GM19023 (cell line): ENCODE results near the gene SENP8.

Source experiments
- ATAC-seq: cut with Tn5 transposase; IDR thresholded peaks from one replicate; pipeline ENCODE4 v1.9.1; 2021; ENCODE audit warnings: mild to moderate bottlenecking, moderate library complexity; ENCODE audit not compliant: unreplicated experiment

The SENP8 gene

DNA sequence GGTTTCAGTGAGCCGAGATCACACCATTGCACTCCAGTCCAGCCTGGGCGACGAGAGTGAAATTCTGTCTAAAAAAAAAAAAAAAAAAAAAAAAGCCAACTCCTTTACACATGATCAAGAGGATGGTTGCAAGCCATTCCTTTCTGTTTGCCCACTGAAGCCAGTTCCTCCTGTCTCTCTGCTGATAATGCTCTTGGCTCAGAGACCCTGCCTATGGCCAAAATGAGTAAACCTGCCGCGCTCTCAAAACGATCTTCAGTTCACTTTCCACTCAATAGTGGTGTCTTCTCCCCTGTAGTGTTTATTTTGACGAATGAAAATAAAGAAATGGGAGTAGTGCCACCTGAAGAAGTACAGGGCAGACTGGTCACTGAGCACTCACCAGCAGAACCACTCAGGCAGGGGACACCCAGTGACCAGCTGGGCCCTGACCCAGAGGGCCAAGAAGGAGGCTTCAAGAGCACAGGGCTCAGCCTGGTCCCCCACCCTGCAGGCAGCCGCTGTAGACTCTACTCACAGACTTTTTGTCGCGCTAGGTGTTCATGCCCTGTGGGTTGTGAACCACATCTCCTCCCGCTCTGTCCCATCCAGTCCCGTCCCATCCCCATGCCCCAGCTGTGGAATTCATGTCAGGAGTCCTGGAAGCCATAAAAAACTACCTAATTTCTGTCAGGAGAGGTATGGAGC lies 55.8 kb downstream of the SENP8 start:
- ATAC-seq = no peak

DNA sequence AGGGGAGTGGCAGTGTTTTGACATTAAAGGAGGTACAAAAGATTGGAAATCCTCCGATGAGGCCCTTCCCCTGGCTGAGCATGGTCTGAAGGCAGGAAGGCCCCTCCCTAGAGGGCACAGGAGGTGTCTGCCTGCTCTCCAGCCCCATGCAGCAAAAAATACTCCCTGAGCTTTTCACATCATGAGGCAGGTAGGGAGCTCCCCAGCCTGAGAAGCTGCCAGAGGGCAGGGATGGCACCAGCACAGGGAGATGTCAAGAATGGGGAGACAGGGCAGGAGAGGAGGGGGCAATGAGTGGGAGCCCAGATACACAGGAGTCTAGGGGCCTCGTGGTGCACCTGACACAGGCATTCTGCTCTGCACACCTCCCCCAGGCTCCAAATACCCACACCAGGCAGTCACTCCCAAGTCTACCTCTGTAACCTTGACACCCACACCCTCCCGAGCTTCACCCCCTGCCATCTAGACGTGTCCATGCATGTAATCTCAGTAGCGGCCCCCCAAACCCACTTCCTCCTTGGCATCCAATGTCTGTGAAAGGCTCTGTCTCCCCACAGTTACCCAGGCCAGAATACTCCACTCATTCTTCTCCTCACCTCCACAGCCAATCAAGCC lies 56.5 kb downstream of the SENP8 start:
- ATAC-seq = no peak

DNA sequence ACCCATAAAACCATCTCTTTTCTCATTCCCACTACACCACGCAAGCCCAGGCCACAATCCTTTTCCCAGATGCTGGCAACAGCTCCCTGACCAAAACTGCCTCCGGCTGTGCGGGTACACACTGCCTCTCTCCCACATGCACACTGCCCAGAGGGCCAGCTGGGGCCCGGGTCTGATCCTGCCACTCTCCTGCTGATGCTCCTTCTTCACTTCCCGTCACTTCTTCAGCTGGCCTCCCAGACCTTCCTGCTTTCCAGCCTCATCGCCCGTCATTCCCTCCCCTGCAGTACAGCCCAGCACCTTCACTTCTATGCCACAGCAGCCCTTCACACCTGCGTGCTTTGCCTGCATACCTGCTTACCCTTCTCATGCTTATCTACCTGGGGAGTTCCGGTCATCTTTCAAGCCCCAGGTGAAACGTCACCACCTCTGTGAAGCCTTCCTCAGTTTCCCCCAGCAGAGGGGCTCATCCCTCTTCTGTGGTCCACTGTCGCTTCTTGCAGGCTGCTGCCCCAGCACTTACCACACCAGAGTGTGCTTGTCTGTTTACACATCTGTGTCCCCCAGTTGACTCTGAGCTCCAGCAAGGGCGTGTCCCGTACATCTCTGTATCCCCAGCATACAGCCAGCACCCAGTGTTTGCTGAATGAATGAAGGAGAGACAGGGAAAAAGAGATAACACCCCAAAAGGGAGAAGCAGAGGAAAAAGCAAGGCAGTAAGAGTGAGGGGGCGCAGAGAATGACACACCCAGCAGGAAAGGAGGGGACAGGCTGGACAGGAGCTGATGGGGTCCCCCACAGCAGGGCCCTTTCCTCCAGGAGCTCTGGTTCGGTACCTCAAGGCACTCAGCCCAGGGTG lies 57.2 kb downstream of the SENP8 start:
- ATAC-seq = no peak

DNA sequence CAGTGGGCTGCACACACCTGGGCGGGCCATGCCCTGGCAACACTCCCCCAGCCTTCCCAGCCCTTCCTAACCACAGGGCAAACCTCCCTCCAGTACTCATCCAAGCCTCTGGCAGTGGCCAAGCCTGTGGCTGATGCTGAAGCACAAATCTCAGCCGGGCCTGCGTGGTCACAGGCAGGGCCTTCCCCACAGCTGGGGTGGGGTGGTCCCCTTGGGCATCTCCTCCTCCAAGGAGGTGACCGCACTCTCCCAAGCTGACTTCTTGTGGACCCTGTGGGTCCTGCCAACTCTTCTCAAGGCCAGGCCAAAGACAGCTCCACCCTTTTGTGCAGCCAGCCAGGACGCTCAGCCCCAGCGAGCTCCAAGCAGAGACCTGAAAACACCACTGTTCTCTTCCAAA lies 58.0 kb downstream of the SENP8 start:
- ATAC-seq = no peak

DNA sequence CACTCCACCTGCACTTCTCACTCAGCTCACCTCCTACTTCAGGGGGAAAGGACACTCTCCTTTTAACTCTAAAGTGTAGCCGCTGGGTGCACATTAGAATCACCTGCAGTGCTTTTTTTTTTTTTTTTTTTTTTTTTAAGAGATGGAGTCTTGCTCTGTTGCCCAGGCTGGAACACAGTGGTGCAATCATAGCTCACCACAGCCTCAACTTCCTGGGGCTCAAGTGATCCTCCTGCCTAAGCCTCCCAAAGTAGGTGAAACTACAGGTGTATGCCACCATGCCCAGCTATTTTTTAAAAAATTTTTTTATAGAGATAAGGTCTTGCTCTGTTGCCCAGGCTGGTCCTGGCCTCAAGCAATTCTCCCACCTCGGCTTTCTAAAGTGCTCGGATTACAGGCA lies 58.5 kb downstream of the SENP8 start:
- ATAC-seq = no peak

DNA sequence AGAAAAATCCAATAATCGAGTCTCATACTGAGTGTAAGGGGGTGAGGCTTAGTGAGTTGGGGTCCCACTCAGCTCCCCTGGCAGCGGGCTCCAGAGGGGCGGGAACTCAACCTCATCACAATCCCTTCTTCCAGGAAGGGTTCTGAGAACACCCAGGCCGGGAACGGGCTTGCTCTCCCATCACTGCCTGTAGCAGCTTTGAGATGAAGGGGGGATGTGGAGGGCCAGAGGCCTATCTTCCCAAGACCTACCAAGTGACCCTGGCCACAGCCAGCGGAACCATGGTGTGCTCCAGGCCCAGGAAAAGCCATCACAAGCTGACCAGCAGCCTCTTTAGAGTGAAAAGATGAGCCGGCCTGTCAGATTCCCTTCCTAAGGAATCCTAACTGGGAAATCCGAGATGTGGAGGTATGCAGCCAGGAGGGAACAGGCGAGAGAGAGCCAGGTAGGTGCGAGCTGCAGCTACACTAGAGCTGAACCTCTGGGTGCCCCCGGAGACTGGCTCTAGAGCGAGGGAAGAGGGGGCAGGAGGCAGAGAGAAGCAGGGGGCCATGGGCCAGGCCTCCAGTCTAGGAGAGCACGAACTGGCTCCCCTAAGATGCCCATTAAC lies 60.9 kb downstream of the SENP8 start:
- ATAC-seq = no peak

DNA sequence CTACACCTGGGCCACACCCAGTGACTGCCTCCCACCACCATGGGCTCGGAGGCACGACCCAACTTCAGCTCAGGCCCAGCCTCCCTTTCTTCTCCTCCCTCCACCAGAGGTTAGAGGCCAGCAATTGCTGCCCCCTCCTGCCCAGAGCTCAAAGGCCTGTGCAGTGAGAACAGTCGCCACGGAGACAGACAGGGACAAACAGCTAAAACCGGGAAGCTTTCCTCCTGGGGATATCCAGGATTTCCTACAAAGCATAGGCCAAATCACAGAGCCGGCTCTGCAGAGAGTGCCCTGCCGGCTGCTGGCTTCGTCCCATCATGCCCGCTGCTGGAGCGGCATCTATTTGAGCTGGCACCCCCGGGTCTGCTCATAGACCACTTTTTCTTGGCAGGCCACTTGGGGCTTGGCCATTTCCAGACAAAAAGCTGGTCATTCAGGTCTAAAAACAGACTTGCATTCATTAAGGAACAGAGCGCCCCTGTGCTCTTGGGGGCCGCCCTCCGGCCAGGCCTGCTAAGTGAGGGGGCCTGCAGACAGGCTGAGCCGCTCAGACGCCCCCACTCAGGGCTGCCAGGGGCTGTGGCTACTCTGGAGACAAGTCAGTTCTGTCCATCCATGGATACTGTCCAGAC lies 61.9 kb downstream of the SENP8 start:
- no peak for ATAC-seq

DNA sequence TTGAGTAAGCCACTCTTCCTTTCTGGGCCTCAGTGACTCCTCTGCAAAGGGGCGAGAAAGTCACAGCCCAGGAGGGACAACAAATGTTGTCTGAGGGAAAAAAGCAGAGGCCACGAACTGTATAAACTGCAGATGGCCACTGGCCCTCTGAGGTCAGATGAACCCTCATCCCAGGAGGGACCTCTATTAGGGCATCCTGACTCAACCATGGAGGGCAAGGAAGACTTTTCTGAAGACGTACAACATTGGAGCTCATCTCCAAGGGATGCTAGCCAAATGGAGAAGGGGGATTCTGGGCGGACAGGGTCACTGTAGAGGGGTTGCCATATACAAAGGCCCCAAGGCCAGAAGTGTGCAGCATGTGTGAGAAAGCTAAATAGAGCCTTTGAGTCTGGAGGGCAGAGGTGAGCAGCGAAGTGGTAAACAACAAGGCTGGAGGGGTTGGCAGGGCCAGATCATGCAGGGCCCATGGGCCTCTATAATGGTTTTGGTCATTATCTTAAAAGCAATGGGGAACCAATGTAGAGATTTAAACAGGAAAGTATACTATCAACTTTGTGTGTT lies 62.6 kb downstream of the SENP8 start:
- no peak for ATAC-seq

DNA sequence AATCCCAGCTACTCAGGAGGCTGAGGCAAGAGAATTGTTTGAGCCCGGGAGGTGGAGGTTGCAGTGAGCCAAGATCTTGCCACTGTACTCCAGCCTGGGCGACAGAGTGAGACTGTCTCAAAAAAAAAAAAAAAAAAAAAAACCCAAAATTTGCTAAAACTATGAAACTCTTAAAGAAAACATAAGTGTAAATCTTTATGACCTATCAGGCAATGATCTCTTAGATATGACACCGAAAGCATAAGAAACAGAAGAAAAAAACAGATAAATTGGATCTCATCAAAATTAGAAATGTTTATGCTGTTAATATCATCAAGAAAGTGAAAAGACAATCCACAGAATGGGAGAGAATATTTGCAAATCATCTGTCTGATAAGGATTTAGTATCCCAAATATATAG lies 64.0 kb downstream of the SENP8 start:
- ATAC-seq = no peak

DNA sequence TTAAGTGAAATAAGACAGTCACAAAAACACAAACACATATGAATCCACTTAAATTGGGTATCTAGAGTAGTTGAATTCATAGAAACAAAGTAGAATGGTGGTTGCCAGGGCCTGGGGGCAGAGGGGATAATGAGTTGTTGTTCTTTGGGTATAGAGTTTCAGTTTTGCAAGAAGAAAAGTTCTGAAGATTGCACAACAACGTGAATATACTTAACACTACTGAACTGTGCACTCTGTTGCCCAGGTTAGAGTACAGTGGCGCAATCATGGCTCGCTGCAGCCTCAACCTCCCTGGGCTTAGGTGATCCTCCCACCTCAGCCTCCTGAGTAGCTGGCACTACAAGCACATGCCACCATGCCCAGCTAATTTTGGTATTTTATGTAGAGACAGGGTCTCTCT lies 64.5 kb downstream of the SENP8 start:
- no peak for ATAC-seq

DNA sequence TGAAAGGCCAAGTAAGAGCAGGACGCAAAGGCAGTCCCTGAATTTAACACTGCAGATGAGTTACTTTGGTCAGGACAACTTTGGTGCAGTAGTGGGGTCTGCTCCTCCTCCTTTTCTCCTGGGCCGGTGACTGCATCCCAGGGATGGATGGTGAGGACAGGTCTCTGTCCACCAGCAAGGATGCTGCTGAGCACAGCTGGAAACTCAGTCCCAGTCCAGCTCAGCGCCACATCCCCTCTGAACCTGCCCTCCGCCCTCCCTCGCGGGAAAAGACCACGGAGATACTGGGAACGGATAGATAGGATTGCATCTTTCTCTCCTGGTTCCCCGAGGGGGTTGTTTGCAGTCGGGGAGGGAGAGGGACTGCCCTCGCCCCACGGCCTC lies 65.6 kb downstream of the SENP8 start:
- ATAC-seq = no peak

DNA sequence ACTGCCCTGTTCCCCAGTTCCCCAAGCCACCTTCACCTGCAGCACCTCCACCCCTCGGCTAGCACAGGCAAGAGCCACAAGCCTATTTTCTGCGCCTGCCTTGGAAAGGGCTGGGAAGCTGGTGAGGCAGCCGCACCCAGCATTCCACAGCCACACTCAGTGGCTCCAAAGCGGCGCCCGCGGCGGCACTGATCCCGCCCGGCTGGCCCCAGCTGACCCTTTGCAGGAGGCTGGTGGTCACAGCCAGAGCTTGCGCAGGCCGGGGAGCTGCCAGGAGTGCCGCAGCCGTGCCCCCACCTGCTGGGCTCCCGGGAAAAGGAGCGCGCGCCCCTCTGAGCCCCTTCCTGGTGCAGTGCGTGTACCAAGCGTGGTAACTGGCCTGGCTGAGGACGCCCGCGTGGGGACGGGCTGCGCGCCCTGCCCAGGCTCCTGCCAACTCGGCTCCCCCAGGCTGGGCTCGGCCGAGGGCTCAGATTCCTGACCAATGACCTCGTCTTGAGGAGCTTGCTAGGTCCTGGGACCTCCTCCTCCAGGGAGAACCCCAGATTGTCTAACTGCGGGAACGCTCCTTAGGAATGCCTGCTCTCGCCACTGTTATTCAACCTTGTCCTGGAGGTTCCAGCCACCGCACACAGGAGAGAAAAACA lies 66.1 kb downstream of the SENP8 start:
- no peak for ATAC-seq

DNA sequence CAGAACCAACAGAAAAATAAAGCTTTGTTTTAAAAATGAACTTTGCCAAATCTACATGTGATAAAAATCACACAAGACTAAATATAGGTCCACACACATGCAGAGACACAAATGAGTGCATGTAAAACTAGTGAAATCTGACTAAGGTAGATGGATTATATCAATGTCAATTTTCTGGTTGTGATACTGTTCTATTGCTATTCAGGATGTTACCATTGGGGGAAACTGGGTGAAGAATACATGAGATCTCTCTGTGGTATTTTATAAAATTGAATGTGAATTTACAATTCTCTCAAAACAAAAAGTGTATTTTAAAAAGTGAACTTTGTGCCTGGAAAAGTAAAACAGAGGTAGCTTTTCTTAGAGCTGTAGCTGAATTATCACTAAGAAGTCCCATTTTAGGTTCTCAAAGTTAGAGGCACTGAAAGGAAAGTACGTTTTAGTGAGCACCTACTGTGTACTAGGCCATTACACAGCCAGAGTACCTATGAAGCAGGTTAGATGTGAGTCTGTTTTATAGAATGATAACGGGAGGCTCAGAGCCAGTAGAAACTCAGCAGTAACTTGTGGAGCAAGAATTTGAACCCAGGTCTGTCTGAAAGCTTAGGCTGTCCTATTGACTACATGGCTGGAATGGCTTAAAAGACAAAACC lies 71.2 kb downstream of the SENP8 start:
- ATAC-seq = no peak

DNA sequence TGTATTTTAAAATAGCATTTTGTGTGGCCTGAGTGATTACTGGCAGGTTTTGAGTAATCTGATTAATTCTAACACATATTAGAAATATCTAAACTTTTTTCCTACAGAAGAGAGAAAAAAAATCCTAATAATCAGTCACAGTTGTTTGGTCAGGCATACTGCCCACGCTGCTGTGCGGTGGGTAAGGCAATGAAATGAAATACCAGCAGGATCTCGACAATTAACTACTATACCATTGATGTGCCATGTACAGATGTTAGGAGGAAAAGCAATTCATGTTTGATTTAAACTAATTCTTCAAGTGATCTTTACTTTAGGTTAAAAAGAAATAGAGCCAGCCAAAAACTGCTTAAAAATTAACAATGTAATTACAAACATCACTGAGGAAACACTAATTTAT lies 74.2 kb downstream of the SENP8 start:
- no peak for ATAC-seq
